ENCODE measurements around the gene PHTF1. TPM values are rescaled to one million over a fixed set of nuclear protein-coding genes. Genes with fewer than 3 reads are reported as not detected.

PHTF1 gene
- total RNA-seq, 2 donors from 2014 or later: 11.7 to 13.4 TPM

DNA sequence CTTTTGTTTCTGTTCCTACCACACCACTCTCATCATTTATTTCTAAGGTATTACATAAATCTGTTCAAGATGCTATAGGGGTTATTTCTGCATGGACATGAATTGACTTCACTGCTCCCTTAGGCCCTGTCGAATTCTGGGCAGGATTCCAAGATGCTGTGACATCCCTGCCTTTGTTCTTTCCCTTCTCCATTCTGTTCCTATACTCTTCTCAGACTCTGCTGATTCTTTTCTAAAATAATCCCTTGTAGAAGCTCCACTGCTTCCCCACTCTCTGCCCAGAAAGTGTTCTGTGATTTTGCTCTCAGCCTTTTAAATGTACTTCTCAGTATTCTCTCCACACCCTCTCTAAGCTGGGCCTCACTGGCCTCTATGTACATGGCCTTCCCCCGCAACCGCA is 99.2 kb downstream of the PHTF1 start:
- H3K4me1 ChIP-seq (replicated peaks): no peaks in the 10 kb centered on the region
- H3K4me3 ChIP-seq: no peak overlapping the region
- no peak overlapping the region for H3K27ac ChIP-seq
- H3K27me3 ChIP-seq (replicated peaks; ENCODE audit: insufficient read depth): no peaks in the 10 kb centered on the region
- intact Hi-C loops (cut with DNase I): no loop called here
- no peaks in the 10 kb centered on the region for H3K9me3 ChIP-seq
- H3K36me3 ChIP-seq: no peaks in the 10 kb centered on the region
- WGBS: 77% methylated on average over 3 of the region's 3 CpGs
- DNase-seq (ENCODE audit: low spot score): no peak
- TF ChIP-seq POLR2A (IDR thresholded peaks at IDR 0.05): no peak
- no peak for TF ChIP-seq POLR2AphosphoS5 (IDR thresholded peaks at IDR 0.05)

- 77% methylated on average over 4 of the region's 4 CpGs for WGBS
- Histone ChIP-seq H3K4me3 (no peak overlapping the region), H3K27me3 (replicated peaks; ENCODE audit: insufficient read depth) (no peaks in the 10 kb centered on the region), H3K27ac (no peak overlapping the region), H3K36me3 (no peaks in the 10 kb centered on the region), H3K9me3 (no peaks in the 10 kb centered on the region), H3K4me1 (replicated peaks) (no peaks in the 10 kb centered on the region)
- TF ChIP-seq, protein P1, sequence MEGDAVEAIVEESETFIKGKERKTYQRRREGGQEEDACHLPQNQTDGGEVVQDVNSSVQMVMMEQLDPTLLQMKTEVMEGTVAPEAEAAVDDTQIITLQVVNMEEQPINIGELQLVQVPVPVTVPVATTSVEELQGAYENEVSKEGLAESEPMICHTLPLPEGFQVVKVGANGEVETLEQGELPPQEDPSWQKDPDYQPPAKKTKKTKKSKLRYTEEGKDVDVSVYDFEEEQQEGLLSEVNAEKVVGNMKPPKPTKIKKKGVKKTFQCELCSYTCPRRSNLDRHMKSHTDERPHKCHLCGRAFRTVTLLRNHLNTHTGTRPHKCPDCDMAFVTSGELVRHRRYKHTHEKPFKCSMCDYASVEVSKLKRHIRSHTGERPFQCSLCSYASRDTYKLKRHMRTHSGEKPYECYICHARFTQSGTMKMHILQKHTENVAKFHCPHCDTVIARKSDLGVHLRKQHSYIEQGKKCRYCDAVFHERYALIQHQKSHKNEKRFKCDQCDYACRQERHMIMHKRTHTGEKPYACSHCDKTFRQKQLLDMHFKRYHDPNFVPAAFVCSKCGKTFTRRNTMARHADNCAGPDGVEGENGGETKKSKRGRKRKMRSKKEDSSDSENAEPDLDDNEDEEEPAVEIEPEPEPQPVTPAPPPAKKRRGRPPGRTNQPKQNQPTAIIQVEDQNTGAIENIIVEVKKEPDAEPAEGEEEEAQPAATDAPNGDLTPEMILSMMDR (IDR thresholded peaks at IDR 0.05): no peak
- no peak for TF ChIP-seq POLR2AphosphoS5 (IDR thresholded peaks at IDR 0.05)
- TF ChIP-seq POLR2A (IDR thresholded peaks at IDR 0.05): no peak
- DNase-seq (ENCODE audit: low spot score): no peak
- intact Hi-C loops (cut with DNase I): no loop called here
These were observed 99.7 kb downstream of the PHTF1 start for GRCh38 chr1:113659556-113659955.

DNA sequence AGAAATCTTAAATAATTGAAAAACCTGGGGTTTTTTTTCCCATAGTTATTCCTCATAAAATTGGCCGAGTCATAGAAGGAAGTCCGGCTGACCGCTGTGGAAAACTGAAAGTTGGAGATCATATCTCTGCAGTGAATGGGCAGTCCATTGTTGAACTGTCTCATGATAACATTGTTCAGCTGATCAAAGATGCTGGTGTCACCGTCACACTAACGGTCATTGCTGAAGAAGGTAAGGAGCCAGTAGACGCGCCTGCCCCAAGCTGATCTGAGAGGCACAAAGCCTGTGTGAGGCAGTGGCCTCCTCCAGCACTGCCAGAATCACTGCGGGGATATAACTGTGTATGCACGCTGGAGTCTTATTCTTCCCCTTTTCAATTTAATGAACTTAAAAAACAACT is 100.3 kb downstream of the PHTF1 start:
- no peak overlapping the region for H3K27ac ChIP-seq
- H3K9me3 ChIP-seq: no peaks in the 10 kb centered on the region
- intact Hi-C loops (cut with DNase I): no loop called here
- TF ChIP-seq, protein P1 (IDR thresholded peaks at IDR 0.05): no peak
- TF ChIP-seq POLR2AphosphoS5 (IDR thresholded peaks at IDR 0.05) (no peak), POLR2A (IDR thresholded peaks at IDR 0.05) (no peak)
- no peaks in the 10 kb centered on the region for H3K36me3 ChIP-seq
- WGBS: 52% methylated on average over 9 of the region's 9 CpGs
- H3K27me3 ChIP-seq (replicated peaks; ENCODE audit: insufficient read depth): no peaks in the 10 kb centered on the region
- H3K4me3 ChIP-seq: no peak overlapping the region
- DNase-seq (ENCODE audit: low spot score): no peak
- H3K4me1 ChIP-seq (replicated peaks): no peaks in the 10 kb centered on the region

GRCh38 chr1:113657556-113658063 is 101.7 kb downstream of the PHTF1 start:
- H3K9me3 ChIP-seq: no peaks in the 10 kb centered on the region
- no peak for DNase-seq (ENCODE audit: low spot score)
- intact Hi-C loops (cut with DNase I): no loop called here
- no peaks in the 10 kb centered on the region for H3K4me1 ChIP-seq (replicated peaks)
- no peak overlapping the region for H3K4me3 ChIP-seq
- no peaks in the 10 kb centered on the region for H3K36me3 ChIP-seq
- no peaks in the 10 kb centered on the region for H3K27me3 ChIP-seq (replicated peaks; ENCODE audit: insufficient read depth)
- TF ChIP-seq, protein P1 (IDR thresholded peaks at IDR 0.05): no peak
- TF ChIP-seq POLR2A (IDR thresholded peaks at IDR 0.05) (no peak), POLR2AphosphoS5 (IDR thresholded peaks at IDR 0.05) (no peak)
- no peak overlapping the region for H3K27ac ChIP-seq
- WGBS: 55% methylated on average over 3 of the region's 3 CpGs

DNA sequence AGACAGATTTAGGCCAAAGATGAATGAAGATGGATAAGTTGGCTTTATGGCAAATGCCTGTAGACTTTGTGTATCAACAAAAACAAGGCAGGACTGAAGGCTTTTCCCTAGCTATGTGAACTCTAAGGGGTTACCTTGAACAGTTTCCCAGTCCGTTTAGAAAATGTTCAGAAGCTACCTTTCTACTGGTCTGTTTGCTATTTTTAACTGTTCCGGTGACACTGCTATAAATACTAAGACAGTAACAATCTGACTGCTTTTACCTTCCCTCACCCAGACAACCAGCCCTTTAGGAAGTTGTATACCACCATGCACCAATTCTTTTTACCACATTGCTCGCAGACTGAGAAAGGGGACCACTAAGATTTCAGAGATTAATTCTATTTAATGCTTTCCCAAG is 102.2 kb downstream of the PHTF1 start:
- TF ChIP-seq POLR2A (IDR thresholded peaks at IDR 0.05) (no peak), POLR2AphosphoS5 (IDR thresholded peaks at IDR 0.05) (no peak)
- TF ChIP-seq, protein P1 (IDR thresholded peaks at IDR 0.05): no peak
- H3K36me3 ChIP-seq: no peaks in the 10 kb centered on the region
- no peak overlapping the region for H3K4me3 ChIP-seq
- H3K9me3 ChIP-seq: no peaks in the 10 kb centered on the region
- H3K27ac ChIP-seq: no peak overlapping the region
- no peak for DNase-seq (ENCODE audit: low spot score)
- no peaks in the 10 kb centered on the region for H3K4me1 ChIP-seq (replicated peaks)
- H3K27me3 ChIP-seq (replicated peaks; ENCODE audit: insufficient read depth): no peaks in the 10 kb centered on the region
- WGBS: 48% methylated on average over 3 of the region's 3 CpGs
- intact Hi-C loops (cut with DNase I): no loop called here

Data from prostate gland (tissue), 2 donors.